WTC11 (cell line): ENCODE measurements around the gene TMEM59L. TPM values are rescaled to one million over a fixed set of nuclear protein-coding genes. Genes with fewer than 3 reads are reported as not detected.

Source experiments
- ATAC-seq: fragments of 200-7000 bp; cut with Tn5 transposase; 2 replicates; pipeline ENCODE4 v1.10.0; 2021; ENCODE audit warnings: mild to moderate bottlenecking, moderate library complexity
- CTCF ChIA-PET: fragments of 300-600 bp; sonication (Branson Sonifier 250); formaldehyde crosslinking; loops from one replicate; lab custom pipeline; 2021; ENCODE audit warnings: antibody characterized with exemption; lab: Charles Lee
- POLR2A ChIA-PET: fragments of 350-600 bp; sonication (Branson Sonifier 250); formaldehyde crosslinking; loops from one replicate; lab custom pipeline; 2021; ENCODE audit warnings: antibody characterized with exemption; lab: Charles Lee
- DNase-seq: peaks from one replicate; pipeline ENCODE4 v3.0.0; 2021; ENCODE audit warnings: low spot score
- H3K27ac Mint-ChIP-seq: 2 replicates; pipeline ENCODE4 v1.8.0; 2021; ENCODE audit warnings: mixed read lengths
- H3K27me3 Mint-ChIP-seq: 2 replicates; pipeline ENCODE4 v1.8.0; 2021; ENCODE audit warnings: low read depth, mild to moderate bottlenecking, moderate library complexity, mixed read lengths
- H3K36me3 Mint-ChIP-seq: 2 replicates; pipeline ENCODE4 v1.8.0; 2021; ENCODE audit warnings: mixed read lengths
- H3K4me1 Mint-ChIP-seq: 2 replicates; pipeline ENCODE4 v1.8.0; 2022; ENCODE audit warnings: mixed read lengths
- H3K4me3 Mint-ChIP-seq: 2 replicates; pipeline ENCODE4 v1.8.0; 2021; ENCODE audit warnings: mild to moderate bottlenecking, moderate library complexity, mixed read lengths
- H3K9me3 Mint-ChIP-seq: 2 replicates; pipeline ENCODE4 v1.8.0; 2021; ENCODE audit warnings: mixed read lengths
- ARID4B ChIP-seq: sonication (generic); formaldehyde crosslinking; IDR thresholded peaks from 2 replicates; pipeline ENCODE4 v1.8.0; 2023; ENCODE audit warnings: missing genetic modification reagents, mild to moderate bottlenecking, borderline replicate concordance
- CTCF ChIP-seq: fragments of 200-600 bp; IDR thresholded peaks from 2 replicates; pipeline ENCODE4 v1.8.0; 2022; ENCODE audit warnings: antibody characterized with exemption
- E2F4 ChIP-seq: sonication (generic); formaldehyde crosslinking; IDR thresholded peaks from 2 replicates; pipeline ENCODE4 v1.8.1; 2022; ENCODE audit warnings: low read depth, mild to moderate bottlenecking, moderate library complexity, missing genetic modification reagents, borderline replicate concordance
- GRHL2 ChIP-seq: fragments of 250-450 bp; sonication (Bioruptor Pico); IDR thresholded peaks from 2 replicates; pipeline ENCODE4 v1.8.0; 2022; ENCODE audit warnings: mild to moderate bottlenecking, moderate library complexity; ENCODE audit not compliant: insufficient replicate concordance, severe bottlenecking
- JAZF1 ChIP-seq: fragments of 250-450 bp; sonication (Bioruptor Pico); IDR thresholded peaks from 2 replicates; pipeline ENCODE4 v1.9.0; 2021; ENCODE audit warnings: moderate library complexity, mild to moderate bottlenecking, inconsistent platforms
- KAT7 ChIP-seq: sonication (generic); formaldehyde crosslinking; IDR thresholded peaks from 2 replicates; pipeline ENCODE4 v1.8.1; 2023; ENCODE audit warnings: missing genetic modification reagents, mild to moderate bottlenecking, borderline replicate concordance
- NFATC4 ChIP-seq: fragments of 250-450 bp; sonication (Bioruptor Pico); IDR thresholded peaks from 2 replicates; pipeline ENCODE4 v1.9.0; 2021; ENCODE audit warnings: mild to moderate bottlenecking
- NFE2L1 ChIP-seq: sonication (generic); formaldehyde crosslinking; IDR thresholded peaks from 2 replicates; pipeline ENCODE4 v1.8.1; 2023; ENCODE audit warnings: missing genetic modification reagents
- NR3C1 ChIP-seq: sonication (generic); formaldehyde crosslinking; conservative IDR thresholded peaks from 2 replicates; pipeline ENCODE4 v1.8.1; 2023; ENCODE audit warnings: low read depth, mild to moderate bottlenecking, missing genetic modification reagents
- OVOL2 ChIP-seq: fragments of 250-450 bp; sonication (Bioruptor Pico); IDR thresholded peaks from 2 replicates; pipeline ENCODE4 v1.9.0; 2021; ENCODE audit warnings: mild to moderate bottlenecking, borderline replicate concordance
- PRRX2 ChIP-seq: fragments of 250-450 bp; sonication (Bioruptor Pico); IDR thresholded peaks from 2 replicates; pipeline ENCODE4 v1.8.0; 2021; ENCODE audit warnings: mild to moderate bottlenecking
- SMAD3 ChIP-seq: sonication (generic); formaldehyde crosslinking; IDR thresholded peaks from 2 replicates; pipeline ENCODE4 v1.8.0; 2022; ENCODE audit warnings: missing genetic modification reagents, mild to moderate bottlenecking, borderline replicate concordance
- SMAD4 ChIP-seq: sonication (generic); formaldehyde crosslinking; IDR thresholded peaks from 2 replicates; pipeline ENCODE4 v1.8.0; 2022; ENCODE audit warnings: mild to moderate bottlenecking, missing genetic modification reagents
- SOX15 ChIP-seq: fragments of 250-450 bp; sonication (Bioruptor Pico); IDR thresholded peaks from 2 replicates; pipeline ENCODE4 v1.9.0; 2021; ENCODE audit warnings: mild to moderate bottlenecking
- TEAD4 ChIP-seq: sonication (generic); formaldehyde crosslinking; IDR thresholded peaks from 2 replicates; pipeline ENCODE4 v1.8.0; 2022; ENCODE audit warnings: mild to moderate bottlenecking, missing genetic modification reagents
- TP53 ChIP-seq: sonication (generic); formaldehyde crosslinking; IDR thresholded peaks from 2 replicates; pipeline ENCODE4 v1.8.1; 2023; ENCODE audit warnings: mild to moderate bottlenecking, missing genetic modification reagents
- ZMAT4 ChIP-seq: fragments of 250-450 bp; sonication (Bioruptor Pico); IDR thresholded peaks from 2 replicates; pipeline ENCODE4 v1.9.0; 2021; ENCODE audit warnings: mild to moderate bottlenecking
- ZNF219 ChIP-seq: sonication (generic); formaldehyde crosslinking; IDR thresholded peaks from 2 replicates; pipeline ENCODE4 v1.8.0; 2023; ENCODE audit warnings: missing genetic modification reagents, mild to moderate bottlenecking, borderline replicate concordance
- ZNF263 ChIP-seq: sonication (generic); formaldehyde crosslinking; IDR thresholded peaks from 2 replicates; pipeline ENCODE4 v1.8.1; 2022; ENCODE audit warnings: low read depth, mild to moderate bottlenecking, moderate library complexity, missing genetic modification reagents
- ZNF317 ChIP-seq: sonication (generic); formaldehyde crosslinking; IDR thresholded peaks from 2 replicates; pipeline ENCODE4 v1.8.1; 2023; ENCODE audit warnings: low read depth, mild to moderate bottlenecking, moderate library complexity, missing genetic modification reagents, borderline replicate concordance
- ZNF396 ChIP-seq: fragments of 250-450 bp; sonication (Bioruptor Pico); IDR thresholded peaks from 2 replicates; pipeline ENCODE4 v1.8.0; 2021; ENCODE audit warnings: mild to moderate bottlenecking, moderate library complexity, borderline replicate concordance
- total RNA-seq: library from RNA; stranded (reverse); gene quantifications from 3 replicates; pipeline ENCODE4 v1.2.3, GENCODE V29; 2021
- TF ChIP-seq, protein P1 (sequence below): sonication (generic); formaldehyde crosslinking; IDR thresholded peaks from 2 replicates; pipeline ENCODE4 v1.8.1; 2023; ENCODE audit warnings: mild to moderate bottlenecking, moderate library complexity, missing genetic modification reagents
- TF ChIP-seq, protein P2 (sequence below): sonication (generic); formaldehyde crosslinking; conservative IDR thresholded peaks from 2 replicates; pipeline ENCODE4 v1.8.1; 2022; ENCODE audit warnings: mild to moderate bottlenecking, missing genetic modification reagents

Gene TMEM59L
- total RNA-seq, 1 experiment from 2014 or later = 14.8 TPM

GRCh38 chr19:18657590-18658365, 45.1 kb downstream of the TMEM59L start:
- H3K36me3 Mint-ChIP-seq = no peaks in the 10 kb centered on the region
- peak overlapping the region; percentile 64; the same call in 1 of the 2 replicates for H3K27ac Mint-ChIP-seq
- peak; percentile 39 for ATAC-seq
- no peaks in the 10 kb centered on the region for H3K27me3 Mint-ChIP-seq
- H3K9me3 Mint-ChIP-seq = peaks cover 3% of the 10 kb centered on the region; the same call in 1 of the 2 replicates
- TF ChIP-seq ZMAT4 (CRISPR knock-in tag) (no peak), PRRX2 (CRISPR knock-in tag) (no peak), SMAD3 (CRISPR knock-in tag) (no peak), ZNF317 (CRISPR knock-in tag) (no peak), ZNF219 (CRISPR knock-in tag) (no peak), JAZF1 (CRISPR knock-in tag) (no peak), ZNF396 (CRISPR knock-in tag) (no peak), ZNF263 (CRISPR knock-in tag) (no peak), NFATC4 (CRISPR knock-in tag) (no peak), OVOL2 (no peak), NR3C1 (CRISPR knock-in tag) (no peak), KAT7 (no peak), SOX15 (no peak), TEAD4 (no peak)
- TF ChIP-seq, protein P1, sequence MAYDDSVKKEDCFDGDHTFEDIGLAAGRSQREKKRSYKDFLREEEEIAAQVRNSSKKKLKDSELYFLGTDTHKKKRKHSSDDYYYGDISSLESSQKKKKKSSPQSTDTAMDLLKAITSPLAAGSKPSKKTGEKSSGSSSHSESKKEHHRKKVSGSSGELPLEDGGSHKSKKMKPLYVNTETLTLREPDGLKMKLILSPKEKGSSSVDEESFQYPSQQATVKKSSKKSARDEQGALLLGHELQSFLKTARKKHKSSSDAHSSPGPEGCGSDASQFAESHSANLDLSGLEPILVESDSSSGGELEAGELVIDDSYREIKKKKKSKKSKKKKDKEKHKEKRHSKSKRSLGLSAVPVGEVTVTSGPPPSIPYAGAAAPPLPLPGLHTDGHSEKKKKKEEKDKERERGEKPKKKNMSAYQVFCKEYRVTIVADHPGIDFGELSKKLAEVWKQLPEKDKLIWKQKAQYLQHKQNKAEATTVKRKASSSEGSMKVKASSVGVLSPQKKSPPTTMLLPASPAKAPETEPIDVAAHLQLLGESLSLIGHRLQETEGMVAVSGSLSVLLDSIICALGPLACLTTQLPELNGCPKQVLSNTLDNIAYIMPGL (CRISPR knock-in tag) = no peak
- TF ChIP-seq, protein P2, sequence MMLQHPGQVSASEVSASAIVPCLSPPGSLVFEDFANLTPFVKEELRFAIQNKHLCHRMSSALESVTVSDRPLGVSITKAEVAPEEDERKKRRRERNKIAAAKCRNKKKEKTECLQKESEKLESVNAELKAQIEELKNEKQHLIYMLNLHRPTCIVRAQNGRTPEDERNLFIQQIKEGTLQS (CRISPR knock-in tag) = no peak
- TF ChIP-seq, all 79 proteins: peak for 0
- no peak for DNase-seq
- CTCF ChIA-PET = interaction anchor here (1.6 kb wide), 1 partner anchor 189 kb away, joined by 3 read pairs; no protein-coding TSS in a partner anchor
- POLR2A ChIA-PET = interaction anchor here (0.6 to 0.8 kb wide), 2 partner anchors 68 to 73 kb away, joined by 4 to 6 read pairs; no protein-coding TSS in a partner anchor
- Mint-ChIP-seq H3K4me3 (no peak overlapping the region), H3K4me1 (peaks cover 9% of the 10 kb centered on the region)

DNA sequence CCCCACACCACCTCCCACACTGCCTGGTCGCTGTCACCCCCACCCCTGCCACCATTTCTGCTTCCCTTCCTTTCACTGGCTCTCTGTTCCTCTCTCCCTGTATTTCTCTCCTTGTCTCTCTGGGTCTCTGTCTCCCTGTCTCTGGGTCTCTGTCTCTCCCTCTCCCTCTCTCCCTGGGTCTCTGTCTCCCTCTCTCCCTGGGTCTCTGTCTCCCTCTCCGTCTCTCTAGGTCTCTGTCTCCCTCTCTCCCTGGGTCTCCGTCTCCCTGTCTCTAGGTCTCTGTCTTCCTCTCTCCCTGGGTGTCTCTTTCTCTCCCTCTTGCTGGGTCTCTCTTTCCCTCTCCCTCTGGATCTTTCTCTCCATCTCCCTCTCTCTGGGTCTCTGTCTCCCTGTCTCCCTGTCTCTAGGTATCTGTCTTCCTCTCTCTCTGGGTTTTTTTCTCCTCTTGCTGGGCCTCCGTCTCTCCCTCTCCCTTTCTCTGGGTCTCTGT, 45.7 kb downstream of the TMEM59L start:
- peak overlapping the region; percentile 31; the same call in 1 of the 2 replicates for H3K27ac Mint-ChIP-seq
- H3K4me1 Mint-ChIP-seq = peaks cover 12% of the 10 kb centered on the region
- ChIA-PET CTCF (interaction anchor here (1.6 kb wide), 1 partner anchor 189 kb away, joined by 3 read pairs; no protein-coding TSS in a partner anchor), POLR2A (interaction anchor here (0.6 kb wide), 1 partner anchor 69 kb away, joined by 6 read pairs; no protein-coding TSS in a partner anchor)
- H3K27me3 Mint-ChIP-seq = no peaks in the 10 kb centered on the region
- no peak for DNase-seq
- no peak for ATAC-seq
- peaks cover 3% of the 10 kb centered on the region; the same call in 1 of the 2 replicates for H3K9me3 Mint-ChIP-seq
- H3K4me3 Mint-ChIP-seq = no peak overlapping the region
- no peaks in the 10 kb centered on the region for H3K36me3 Mint-ChIP-seq
- no peak for TF ChIP-seq NR3C1 (CRISPR knock-in tag)
- no peak for TF ChIP-seq JAZF1 (CRISPR knock-in tag)
- no peak for TF ChIP-seq NFE2L1 (CRISPR knock-in tag)
- TF ChIP-seq TP53 (CRISPR knock-in tag) = no peak
- TF ChIP-seq SMAD4 (CRISPR knock-in tag) = no peak
- no peak for TF ChIP-seq GRHL2 (CRISPR knock-in tag)
- no peak for TF ChIP-seq E2F4 (CRISPR knock-in tag)
- TF ChIP-seq ARID4B = no peak
- no peak for TF ChIP-seq CTCF
